Lower leg skin (tissue), 3 donors: ENCODE results near the gene CCS.

Experiments used
- POLR2A ChIP-seq, 2 donors: fragments of 450-650 bp; IDR thresholded peaks; one replicate each; pipeline ENCODE4 v1.6.1; 2016 to 2017; ENCODE audit warnings: antibody characterized with exemption in 2 of 2, mild to moderate bottlenecking in 1 of 2, moderate library complexity in 1 of 2
- TF ChIP-seq, protein P1 (sequence below), 3 donors: fragments of 450-650 bp; IDR thresholded peaks; one replicate each; pipeline ENCODE4 v1.5.1; 2016; ENCODE audit warnings: antibody characterized with exemption in 3 of 3, mild to moderate bottlenecking in 3 of 3, moderate library complexity in 2 of 3

DNA sequence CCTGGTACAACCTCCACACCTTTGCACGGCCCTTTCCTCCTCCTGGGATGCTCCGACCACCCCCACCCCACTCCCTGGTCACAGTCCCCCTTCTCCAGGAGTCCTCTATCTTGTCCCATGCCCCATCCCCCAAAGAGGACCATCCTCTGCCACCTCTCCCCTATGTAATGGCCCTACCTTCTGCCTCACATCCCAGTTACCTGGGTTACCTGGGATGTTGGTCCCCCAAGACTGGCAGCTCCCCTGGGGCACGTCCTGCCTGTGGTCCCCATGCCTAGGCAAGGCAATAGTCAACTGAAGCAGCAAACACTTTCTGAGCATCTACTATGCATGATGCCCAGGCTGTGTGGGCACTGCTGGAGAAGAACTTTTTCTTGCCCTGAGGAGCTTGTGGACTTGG, 37.6 kb upstream of the CCS start:
- TF ChIP-seq, protein P1, sequence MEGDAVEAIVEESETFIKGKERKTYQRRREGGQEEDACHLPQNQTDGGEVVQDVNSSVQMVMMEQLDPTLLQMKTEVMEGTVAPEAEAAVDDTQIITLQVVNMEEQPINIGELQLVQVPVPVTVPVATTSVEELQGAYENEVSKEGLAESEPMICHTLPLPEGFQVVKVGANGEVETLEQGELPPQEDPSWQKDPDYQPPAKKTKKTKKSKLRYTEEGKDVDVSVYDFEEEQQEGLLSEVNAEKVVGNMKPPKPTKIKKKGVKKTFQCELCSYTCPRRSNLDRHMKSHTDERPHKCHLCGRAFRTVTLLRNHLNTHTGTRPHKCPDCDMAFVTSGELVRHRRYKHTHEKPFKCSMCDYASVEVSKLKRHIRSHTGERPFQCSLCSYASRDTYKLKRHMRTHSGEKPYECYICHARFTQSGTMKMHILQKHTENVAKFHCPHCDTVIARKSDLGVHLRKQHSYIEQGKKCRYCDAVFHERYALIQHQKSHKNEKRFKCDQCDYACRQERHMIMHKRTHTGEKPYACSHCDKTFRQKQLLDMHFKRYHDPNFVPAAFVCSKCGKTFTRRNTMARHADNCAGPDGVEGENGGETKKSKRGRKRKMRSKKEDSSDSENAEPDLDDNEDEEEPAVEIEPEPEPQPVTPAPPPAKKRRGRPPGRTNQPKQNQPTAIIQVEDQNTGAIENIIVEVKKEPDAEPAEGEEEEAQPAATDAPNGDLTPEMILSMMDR (IDR thresholded peaks at IDR 0.05) = no peak
- no peak for TF ChIP-seq POLR2A (IDR thresholded peaks at IDR 0.05)
